IPS-18c (cell line): ENCODE measurements around the gene IFT80.
"Not testable (repeated sequence)": the region's sequence is repeated elsewhere in the genome, so short reads cannot be mapped to it uniquely, and the experiment has no call there.

Source experiments
- H3K4me3 ChIP-seq: 2 replicates; pipeline ENCODE4 v1.7.0; 2013; ENCODE audit warnings: low read depth, mild to moderate bottlenecking, low read length, moderate library complexity; ENCODE audit not compliant: insufficient read depth
- H3K9me3 ChIP-seq: one replicate; pipeline ENCODE4 v1.6.1; 2013; ENCODE audit warnings: mild to moderate bottlenecking, low read length, moderate library complexity; ENCODE audit not compliant: control insufficient read depth, insufficient read depth

The IFT80 gene

GRCh38 chr3:160376681-160377080 lies 22.3 kb downstream of the IFT80 start:
- Histone ChIP-seq H3K4me3 (no peak overlapping the region), H3K9me3 (no peaks in the 10 kb centered on the region)

GRCh38 chr3:160374925-160375324 lies 24.1 kb downstream of the IFT80 start:
- Histone ChIP-seq H3K9me3 (no peaks in the 10 kb centered on the region), H3K4me3 (no peak overlapping the region)

- Histone ChIP-seq H3K9me3 (no peaks in the 10 kb centered on the region), H3K4me3 (no peak overlapping the region)
These were observed 24.6 kb downstream of the IFT80 start for GRCh38 chr3:160374472-160374871.

GRCh38 chr3:160373655-160374054 lies 25.4 kb downstream of the IFT80 start:
- H3K4me3 ChIP-seq, result no peak overlapping the region
- no peaks in the 10 kb centered on the region for H3K9me3 ChIP-seq

GRCh38 chr3:160372780-160373179 lies 26.2 kb downstream of the IFT80 start:
- Histone ChIP-seq H3K9me3 (no peaks in the 10 kb centered on the region), H3K4me3 (no peak overlapping the region)

GRCh38 chr3:160370987-160371857 lies 27.8 kb downstream of the IFT80 start:
- H3K9me3 ChIP-seq, result no peaks in the 10 kb centered on the region
- H3K4me3 ChIP-seq, result no peak overlapping the region

- Histone ChIP-seq H3K4me3 (no peak overlapping the region), H3K9me3 (no peaks in the 10 kb centered on the region)
These were observed 29.2 kb downstream of the IFT80 start for GRCh38 chr3:160369784-160370183.

- Histone ChIP-seq H3K4me3 (no peak overlapping the region), H3K9me3 (no peaks in the 10 kb centered on the region)
These were observed 30.2 kb downstream of the IFT80 start for GRCh38 chr3:160368804-160369203.

GRCh38 chr3:160365869-160366522 lies 33.0 kb downstream of the IFT80 start:
- Histone ChIP-seq H3K4me3 (no peak overlapping the region), H3K9me3 (no peaks in the 10 kb centered on the region)

- not testable (repeated sequence) for H3K9me3 ChIP-seq, H3K4me3 ChIP-seq
These were observed 36.1 kb downstream of the IFT80 start for GRCh38 chr3:160362896-160363295.

- Histone ChIP-seq H3K4me3 (no peak overlapping the region), H3K9me3 (no peaks in the 10 kb centered on the region)
These were observed 43.2 kb downstream of the IFT80 start for GRCh38 chr3:160355826-160356225.

- Histone ChIP-seq H3K9me3 (no peaks in the 10 kb centered on the region), H3K4me3 (no peak overlapping the region)
These were observed 52.5 kb downstream of the IFT80 start for GRCh38 chr3:160346511-160346910.

GRCh38 chr3:160343132-160343531 lies 55.9 kb downstream of the IFT80 start:
- Histone ChIP-seq H3K9me3 (no peaks in the 10 kb centered on the region), H3K4me3 (no peak overlapping the region)

- no peaks in the 10 kb centered on the region for H3K9me3 ChIP-seq
- H3K4me3 ChIP-seq, result no peak overlapping the region
These were observed 58.7 kb downstream of the IFT80 start for GRCh38 chr3:160340351-160340750.

- Histone ChIP-seq H3K9me3 (no peaks in the 10 kb centered on the region), H3K4me3 (no peak overlapping the region)
These were observed 67.7 kb downstream of the IFT80 start for GRCh38 chr3:160331127-160331937.

GRCh38 chr3:160330690-160331089 lies 68.3 kb downstream of the IFT80 start:
- no peaks in the 10 kb centered on the region for H3K9me3 ChIP-seq
- H3K4me3 ChIP-seq, result no peak overlapping the region

GRCh38 chr3:160330109-160330508 lies 68.9 kb downstream of the IFT80 start:
- Histone ChIP-seq H3K9me3 (no peaks in the 10 kb centered on the region), H3K4me3 (no peak overlapping the region)

- not testable (repeated sequence) for H3K4me3 ChIP-seq, H3K9me3 ChIP-seq
These were observed 72.7 kb downstream of the IFT80 start for GRCh38 chr3:160326286-160326685.
